Measurements from ENCODE around the gene SNHG17. TPM values are rescaled to one million over a fixed set of nuclear protein-coding genes. Genes with fewer than 3 reads are reported as not detected.

Gene SNHG17
- total and polyA plus RNA-seq, 2 of the 4 experiments (the other 2 are of a cell fraction) = 5.4 to 38.2 TPM

DNA sequence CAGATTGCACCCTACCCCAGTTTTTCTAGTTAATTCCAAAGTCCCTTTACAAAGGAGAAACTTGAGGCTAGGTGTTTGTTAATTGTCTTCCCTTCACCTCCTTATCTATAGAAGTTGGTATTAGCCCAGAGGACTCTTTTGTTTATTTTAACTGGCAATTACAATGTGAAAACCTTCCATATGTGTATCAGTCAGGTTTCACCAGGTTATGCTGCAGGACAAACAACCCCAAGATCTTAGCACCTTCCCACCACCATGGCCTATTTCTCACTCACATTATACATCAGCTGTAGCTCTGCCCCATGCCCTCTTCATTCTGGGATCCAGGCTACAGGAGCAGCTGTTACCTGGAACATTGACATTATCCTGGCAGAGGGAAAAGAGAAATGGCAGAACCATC, 31.1 kb downstream of the SNHG17 start:
- no peak overlapping the region for H3K9ac ChIP-seq (ENCODE audit: low read depth, low read length)
- H3K14ac ChIP-seq (replicated peaks; ENCODE audit: low read depth, low read length) = no peak overlapping the region
- H3K4me3 ChIP-seq (ENCODE audit: insufficient read depth, low read depth, low read length) = no peak overlapping the region
- H3K27me3 ChIP-seq (ENCODE audit: control insufficient read depth, insufficient read depth, low read length) = 0 out of 2 replicates have a peak, but pooled peaks cover 3% of the 10 kb centered on the region
- no peaks in the 10 kb centered on the region for H3K9me1 ChIP-seq (ENCODE audit: insufficient read depth, low read length)
- H2AK5ac ChIP-seq (ENCODE audit: low read depth, low read length) = no peak overlapping the region
- no peak overlapping the region for H2AK9ac ChIP-seq (replicated peaks; ENCODE audit: low read depth, low read length, poor library complexity)
- no peaks in the 10 kb centered on the region for H3K79me1 ChIP-seq (ENCODE audit: low read depth in 1 of 2, low read length in 2 of 2)
- no peak overlapping the region for H4K8ac ChIP-seq (ENCODE audit: low read depth in 2 of 2, low read length in 2 of 2)
- ATAC-seq (ENCODE audit: low read depth) (no peak), DNase-seq (no peak)
- H4K20me1 ChIP-seq (ENCODE audit: insufficient read depth, low read length) = no peaks in the 10 kb centered on the region
- H4K91ac ChIP-seq (ENCODE audit: insufficient read depth, low read depth, low read length) = no peak overlapping the region
- BruUV-seq (replicated peaks) = no TSS peak
- dilution Hi-C loops (cut with HindIII; ENCODE audit: low sequenced_read_pairs, unreplicated experiment) (no loop called here), intact Hi-C loops (cut with micrococcal nuclease) (no loop called here), in situ Hi-C loops (cut with MboI; ENCODE audit: low sequenced_read_pairs) (no loop called here)
- H3K4me2 ChIP-seq (ENCODE audit: low read depth, low read length) = no peak overlapping the region
- no peak overlapping the region for H4K5ac ChIP-seq (ENCODE audit: low read depth, low read length)
- CTCF ChIA-PET = no interaction called here
- H2BK15ac ChIP-seq (ENCODE audit: low read depth, low read length) = no peak overlapping the region
- H3K56ac ChIP-seq (ENCODE audit: extremely low read depth, insufficient read depth, low read length) = no peak overlapping the region
- H3K36me3 ChIP-seq (ENCODE audit: control insufficient read depth, insufficient read depth, low read length) = no peaks in the 10 kb centered on the region
- no peak overlapping the region for H2AFZ ChIP-seq (replicated peaks; ENCODE audit: low read length, poor library complexity)
- H3K4ac ChIP-seq (ENCODE audit: low read depth, low read length) = no peak overlapping the region
- H3K23ac ChIP-seq (ENCODE audit: low read depth, low read length) = no peak overlapping the region
- H3K4me1 ChIP-seq (ENCODE audit: control insufficient read depth, insufficient read depth, low read length) = no peaks in the 10 kb centered on the region
- no peak overlapping the region for H2BK20ac ChIP-seq (ENCODE audit: low read depth, low read length)
- peaks cover 2% of the 10 kb centered on the region; the same call in 1 of the 2 replicates for H3K9me3 ChIP-seq (ENCODE audit: control insufficient read depth, insufficient read depth, low read length)
- no peak overlapping the region for H3K18ac ChIP-seq (ENCODE audit: low read depth, low read length)
- POLR2A ChIA-PET (ENCODE audit: unreplicated experiment) = no interaction called here
- no peak overlapping the region for H3K27ac ChIP-seq (ENCODE audit: insufficient read depth, low read length)
- no peak overlapping the region for H2BK120ac ChIP-seq (ENCODE audit: low read depth, low read length)
- no peak overlapping the region for H2BK5ac ChIP-seq (ENCODE audit: low read depth, low read length, poor library complexity, severe bottlenecking)
- TF ChIP-seq CTCF (conservative IDR thresholded peaks at IDR 0.05; ENCODE audit: low read depth, low read length) = no peak
- TF ChIP-seq BHLHE40 (IDR thresholded peaks at IDR 0.05; ENCODE audit: low read depth, low read length) = no peak
- no peak for TF ChIP-seq ELK1 (IDR thresholded peaks at IDR 0.05; ENCODE audit: borderline replicate concordance, low read depth, low read length)
- no peak for TF ChIP-seq RAD21 (IDR thresholded peaks at IDR 0.05; ENCODE audit: low read length)
- TF ChIP-seq MAFK (IDR thresholded peaks at IDR 0.05; ENCODE audit: low read depth, low read length) = no peak
- TF ChIP-seq POLR2A (IDR thresholded peaks at IDR 0.05; ENCODE audit: low read depth, low read length) = no peak
- TF ChIP-seq MAZ (IDR thresholded peaks at IDR 0.05; ENCODE audit: borderline replicate concordance, low read depth, low read length) = no peak
- no peak for TF ChIP-seq MXI1 (IDR thresholded peaks at IDR 0.05; ENCODE audit: borderline replicate concordance, low read depth, low read length)
- no peak for TF ChIP-seq NFE2L2 (IDR thresholded peaks at IDR 0.05; ENCODE audit: low read depth, low read length)
- TF ChIP-seq RCOR1 (IDR thresholded peaks at IDR 0.05; ENCODE audit: insufficient replicate concordance, low read length) = no peak
- no peak for TF ChIP-seq CHD1 (IDR thresholded peaks at IDR 0.05; ENCODE audit: low read depth, low read length)
- TF ChIP-seq FOS (IDR thresholded peaks at IDR 0.05; ENCODE audit: low read depth, low read length) = no peak
- no peak for TF ChIP-seq SMC3 (IDR thresholded peaks at IDR 0.05; ENCODE audit: low read depth, low read length)
- no peak for TF ChIP-seq CEBPB (IDR thresholded peaks at IDR 0.05; ENCODE audit: low read depth, low read length)
- TF ChIP-seq USF2 (IDR thresholded peaks at IDR 0.05; ENCODE audit: low read depth, low read length) = no peak
- TF ChIP-seq RFX5 (IDR thresholded peaks at IDR 0.05; ENCODE audit: low read depth, low read length) = no peak
